Measurements from ENCODE around the gene GNB1L. TPM values are rescaled to one million over a fixed set of nuclear protein-coding genes. Genes with fewer than 3 reads are reported as not detected.
A peak's percentile ranks its signal among the peaks of the same experiment; 100 is the strongest.

The GNB1L gene
- total and polyA plus RNA-seq, 9 of the 15 experiments (the other 6 are each of a cell fraction or from before 2014, with no cell fraction given), result 0.56 to 50.5 (median 10.2) TPM

- TF ChIP-seq ETS2 (tag; IDR thresholded peaks at IDR 0.05; ENCODE audit: borderline replicate concordance, poor library complexity, severe bottlenecking) (no peak), MGA (IDR thresholded peaks at IDR 0.05) (no peak), THAP12 (CRISPR knock-in tag; IDR thresholded peaks at IDR 0.05) (no peak), MEIS2 (IDR thresholded peaks at IDR 0.05; ENCODE audit: partially characterized antibody) (peak; percentile 56), NR3C1 (CRISPR knock-in tag; IDR thresholded peaks at IDR 0.05) (no peak), CEBPB (tag; IDR thresholded peaks at IDR 0.05) (no peak), HDGF (IDR thresholded peaks at IDR 0.05) (no peak), PRDM10 (IDR thresholded peaks at IDR 0.05; ENCODE audit: partially characterized antibody) (no peak)
These were observed 87.9 kb downstream of the GNB1L start (continued) for GRCh38 chr22:19766511-19767426.
